H1 (cell line): ENCODE data around the gene CCNI. TPM values are rescaled to one million over a fixed set of nuclear protein-coding genes. Genes with fewer than 3 reads are reported as not detected.

Experiments
- CTCF ChIA-PET: fragments of 300-600 bp; sonication (Branson Sonifier 250); formaldehyde crosslinking; loops from one replicate; lab custom pipeline; 2021; ENCODE audit not compliant: partially characterized antibody; lab: Charles Lee
- POLR2A ChIA-PET: fragments of 300-600 bp; sonication (Branson Sonifier 250); formaldehyde crosslinking; loops from one replicate; lab custom pipeline; 2021; ENCODE audit warnings: inconsistent platforms; ENCODE audit not compliant: partially characterized antibody; lab: Charles Lee
- DNase-seq, 2 experiments: peaks; one replicate each; pipeline versions ENCODE4 v3.0.0 to v3.0.0-alpha.2; 2010 to 2022; ENCODE audit warnings: low spot score in 2 of 2, low read depth in 1 of 2, mixed read lengths in 1 of 2
- FAIRE-seq: peaks from 2 replicates; lab custom pipeline; 2011; peaks lifted over from hg19 to GRCh38; lab: Jason Lieb, UNC
- H2AFZ ChIP-seq: 2 replicates; pipeline ENCODE4 v1.8.1; 2012; ENCODE audit warnings: low read length, inconsistent platforms
- H2AK5ac ChIP-seq: 2 replicates; pipeline ENCODE4 v1.6.1; 2013; ENCODE audit warnings: low read depth, low read length
- H2BK120ac ChIP-seq: replicated peaks from 2 replicates; pipeline ENCODE3; 2013; ENCODE audit warnings: low read depth, low read length, inconsistent platforms
- H2BK12ac ChIP-seq: 2 replicates; pipeline ENCODE4 v1.6.1; 2013; ENCODE audit warnings: low read depth, low read length
- H2BK15ac ChIP-seq: 2 replicates; pipeline ENCODE4 v1.6.1; 2013; ENCODE audit warnings: low read length
- H2BK20ac ChIP-seq: 2 replicates; pipeline ENCODE4 v1.6.1; 2013; ENCODE audit warnings: low read length
- H2BK5ac ChIP-seq: 2 replicates; pipeline ENCODE4 v1.6.1; 2013; ENCODE audit warnings: low read depth, low read length
- H3K14ac ChIP-seq: 2 replicates; pipeline ENCODE4 v1.6.1; 2013; ENCODE audit warnings: inconsistent platforms; ENCODE audit not compliant: insufficient read length
- H3K18ac ChIP-seq: 2 replicates; pipeline ENCODE4 v1.6.1; 2013; ENCODE audit warnings: low read length; ENCODE audit errors: extremely low read depth
- H3K23ac ChIP-seq: 2 replicates; pipeline ENCODE4 v1.6.1; 2013; ENCODE audit warnings: inconsistent platforms; ENCODE audit not compliant: insufficient read length
- H3K23me2 ChIP-seq: 2 replicates; pipeline ENCODE4 v1.6.1; 2013; ENCODE audit warnings: low read depth, low read length
- H3K27ac ChIP-seq: 2 replicates; pipeline ENCODE4 v1.6.1; 2011; ENCODE audit warnings: low read depth, low read length, inconsistent platforms
- H3K27me3 ChIP-seq, 4 experiments: replicated peaks in 1 of 4; 1 replicate in 1 of 4; 2 replicates in 3 of 4; pipeline versions ENCODE4 v1.6.1 to v1.8.1; 2011 to 2013; ENCODE audit warnings: low read length in 3 of 4, mild to moderate bottlenecking in 3 of 4, inconsistent platforms in 2 of 4, mixed read lengths in 2 of 4, moderate library complexity in 1 of 4; ENCODE audit not compliant: control insufficient read depth in 3 of 4, insufficient read depth in 3 of 4; ENCODE audit errors: extremely low read depth in 1 of 4
- H3K36me3 ChIP-seq, 4 experiments: 2 replicates each; pipeline versions ENCODE4 v1.6.1 to v1.8.1; 2011 to 2013; ENCODE audit warnings: mild to moderate bottlenecking in 4 of 4, low read length in 3 of 4, moderate library complexity in 2 of 4, control low read depth in 1 of 4, inconsistent platforms in 1 of 4; ENCODE audit not compliant: insufficient read depth in 4 of 4, control insufficient read depth in 2 of 4
- H3K4ac ChIP-seq: replicated peaks from 2 replicates; pipeline ENCODE3; 2013; ENCODE audit warnings: low read length, low read depth, mixed read lengths, inconsistent platforms; ENCODE audit not compliant: insufficient read length
- H3K4me1 ChIP-seq, 4 experiments: replicated peaks in 1 of 4; 1 replicate in 1 of 4; 2 replicates in 3 of 4; pipeline versions ENCODE4 v1.6.1 to v1.8.1; 2011 to 2013; ENCODE audit warnings: low read length in 3 of 4, inconsistent platforms in 2 of 4, mixed read lengths in 1 of 4; ENCODE audit not compliant: insufficient read depth in 4 of 4, control insufficient read depth in 3 of 4
- H3K4me2 ChIP-seq, 2 experiments: 2 replicates each; pipeline versions ENCODE4 v1.6.1 to v1.8.1; 2011 to 2013; ENCODE audit warnings: low read depth in 2 of 2, low read length in 2 of 2, control low read depth in 1 of 2, inconsistent platforms in 1 of 2, mild to moderate bottlenecking in 1 of 2; ENCODE audit not compliant: insufficient read depth in 1 of 2
- H3K4me3 ChIP-seq, 4 experiments: fragments of 200-600, 300-600 bp in 1 of 4; sonication (generic), shearing (Covaris generic), sonication (Bioruptor Twin) in 1 of 4; 2 replicates each; pipeline versions ENCODE4 v1.5.1 to v1.8.1; 2011 to 2016; ENCODE audit warnings: low read length in 4 of 4, low read depth in 3 of 4, control low read depth in 2 of 4, inconsistent platforms in 2 of 4, mild to moderate bottlenecking in 2 of 4, mixed read lengths in 1 of 4, moderate library complexity in 1 of 4; ENCODE audit not compliant: insufficient read depth in 2 of 4; ENCODE audit errors: extremely low read depth in 1 of 4
- H3K56ac ChIP-seq: replicated peaks from 2 replicates; pipeline ENCODE3; 2013; ENCODE audit warnings: low read depth, mild to moderate bottlenecking, mixed read lengths, low read length, inconsistent platforms; ENCODE audit not compliant: insufficient read length
- H3K79me1 ChIP-seq: 2 replicates; pipeline ENCODE4 v1.6.1; 2013; ENCODE audit warnings: low read depth, low read length, control low read depth
- H3K79me2 ChIP-seq, 2 experiments: 2 replicates each; pipeline versions ENCODE4 v1.6.1 to v1.8.1; 2012 to 2013; ENCODE audit warnings: low read length in 2 of 2, mild to moderate bottlenecking in 2 of 2, inconsistent platforms in 1 of 2; ENCODE audit not compliant: insufficient read depth in 2 of 2, control insufficient read depth in 1 of 2
- H3K9ac ChIP-seq, 4 experiments: replicated peaks in 1 of 4; 1 replicate in 1 of 4; 2 replicates in 3 of 4; pipeline versions ENCODE4 v1.6.1 to v1.8.1; 2011 to 2013; ENCODE audit warnings: low read depth in 3 of 4, low read length in 3 of 4, control low read depth in 2 of 4, mild to moderate bottlenecking in 2 of 4, moderate library complexity in 2 of 4, inconsistent platforms in 1 of 4; ENCODE audit errors: extremely low read depth in 1 of 4
- H3K9me3 ChIP-seq, 2 experiments: 2 replicates each; pipeline versions ENCODE4 v1.6.1 to v1.8.1; 2012 to 2013; ENCODE audit warnings: mild to moderate bottlenecking in 2 of 2, moderate library complexity in 2 of 2, control low read depth in 1 of 2, inconsistent platforms in 1 of 2, low read depth in 1 of 2, low read length in 1 of 2, mixed read lengths in 1 of 2; ENCODE audit not compliant: insufficient read depth in 2 of 2
- H4K20me1 ChIP-seq, 2 experiments: replicated peaks in 1 of 2; 2 replicates each; pipeline versions ENCODE3 to v1.8.1; 2011 to 2013; ENCODE audit warnings: inconsistent platforms in 2 of 2, low read length in 2 of 2, mild to moderate bottlenecking in 1 of 2; ENCODE audit not compliant: insufficient read depth in 2 of 2, control insufficient read depth in 1 of 2
- H4K5ac ChIP-seq: 2 replicates; pipeline ENCODE4 v1.6.1; 2013; ENCODE audit warnings: low read length, low read depth, mixed read lengths, inconsistent platforms; ENCODE audit not compliant: insufficient read length
- H4K8ac ChIP-seq: 2 replicates; pipeline ENCODE4 v1.8.0; 2013; ENCODE audit warnings: mild to moderate bottlenecking, moderate library complexity, low read length, inconsistent platforms; ENCODE audit not compliant: insufficient read depth; ENCODE audit errors: extremely low read depth
- H4K91ac ChIP-seq: replicated peaks from 2 replicates; pipeline ENCODE3; 2013; ENCODE audit warnings: low read length, mixed read lengths, inconsistent platforms; ENCODE audit not compliant: insufficient read length
- CBX8 ChIP-seq: fragments of 300-800, 300-1000 bp; sonication (generic); IDR thresholded peaks from 2 replicates; pipeline ENCODE4 v1.7.1; 2016; ENCODE audit warnings: low read depth, low read length, borderline replicate concordance
- MAX ChIP-seq: IDR thresholded peaks from 2 replicates; pipeline ENCODE4 v1.6.1; 2012; ENCODE audit warnings: inconsistent platforms
- POU5F1 ChIP-seq: IDR thresholded peaks from 2 replicates; pipeline ENCODE4 v1.6.1; 2011; ENCODE audit warnings: low read depth, mild to moderate bottlenecking, low read length, moderate library complexity
- TAF7 ChIP-seq: optimal IDR thresholded peaks from 2 replicates; pipeline ENCODE3; 2011; ENCODE audit warnings: low read depth, mild to moderate bottlenecking, inconsistent platforms, low read length, moderate library complexity, borderline replicate concordance
- WGBS, 2 experiments: shearing (Covaris generic) in 1 of 2; methylation state at CpG; one replicate each; pipeline versions ENCODE4 v1.1.6 to v1.1.7; 2013 to 2015; ENCODE audit warnings: low lambda C conversion rate in 2 of 2, mixed read lengths in 2 of 2, inconsistent platforms in 1 of 2, low coverage in 1 of 2, missing lambda C conversion rate in 1 of 2; ENCODE audit not compliant: insufficient replicate concordance in 2 of 2, insufficient coverage in 1 of 2, insufficient read length in 1 of 2; ENCODE audit errors: extremely low coverage in 1 of 2, missing lambda C conversion rate in 1 of 2; 5-methylcytosine and 5-hydroxymethylcytosine counted together
- polyA plus RNA-seq, 7 experiments: library from polyadenylated mRNA; depleted of rRNA in 3 of 7; stranded (reverse) in 5 of 7; unstranded in 2 of 7; fragments of >200 nt in 5 of 7; fragments of 200-250 nt in 2 of 7; gene quantifications; 1 replicate in 5 of 7; 2 replicates in 1 of 7; 4 replicates in 1 of 7; pipeline versions ENCODE4 v1.2.1 to v1.2.3, GENCODE V29; 2011 to 2013; ENCODE audit warnings: missing spikeins in 2 of 7, mixed read lengths in 2 of 7
- total RNA-seq: library from RNA; stranded (reverse); fragmentation: NEBNext Ultra II Directional; extraction: Animal tissue kit (Norgen Biotek cat#: 25700); gene quantifications from 2 replicates; pipeline ENCODE4 v1.2.1, GENCODE V29; 2021

The CCNI gene
- total and polyA plus RNA-seq, 2 of the 8 experiments (the other 6 are each of a cell fraction or from before 2014, with no cell fraction given) = 97.8 to 234 TPM

GRCh38 chr4:77092975-77093374 lies 17.2 kb upstream of the CCNI start:
- ChIA-PET CTCF (interaction anchor here (1.0 to 6.4 kb wide), 11 partner anchors 11 to 217 kb away, joined by 3 to 73 read pairs (median 4); partner anchors contain the start of gene CCNI), POLR2A (interaction anchor here (1.3 kb wide), 1 partner anchor 17 kb away, joined by 3 read pairs; the partner anchor contains the start of gene CCNI)
- no peaks in the 10 kb centered on the region for H3K79me1 ChIP-seq
- H3K36me3 ChIP-seq = no peaks in the 10 kb centered on the region
- H3K9me3 ChIP-seq = no peaks in the 10 kb centered on the region
- H3K14ac ChIP-seq = no peak overlapping the region
- H3K23me2 ChIP-seq = no peaks in the 10 kb centered on the region
- no peak overlapping the region for H3K4ac ChIP-seq
- H3K27me3 ChIP-seq = no peaks in the 10 kb centered on the region
- no peak overlapping the region for H2BK15ac ChIP-seq
- H2BK12ac ChIP-seq = no peak overlapping the region
- H3K56ac ChIP-seq = no peak overlapping the region
- H3K9ac ChIP-seq = no peak overlapping the region
- no peak overlapping the region for H3K4me2 ChIP-seq
- H2BK5ac ChIP-seq = no peak overlapping the region
- WGBS, 2 experiments = 85% methylated on average over 2 of the region's 2 CpGs; no CpG with 5 or more reads in 1 of the 2 experiments
- TF ChIP-seq POU5F1 = no peak
- no peak for TF ChIP-seq TAF7
- TF ChIP-seq MAX = no peak
- no peak for TF ChIP-seq CBX8
- TF ChIP-seq, all 59 proteins: peak for 0
- H2AFZ ChIP-seq = no peak overlapping the region
- DNase-seq (no peak), FAIRE-seq (no peak)
- H3K23ac ChIP-seq = no peak overlapping the region
- no peaks in the 10 kb centered on the region for H3K79me2 ChIP-seq
- H4K5ac ChIP-seq = no peak overlapping the region
- H3K27ac ChIP-seq = no peak overlapping the region
- no peak overlapping the region for H2BK120ac ChIP-seq
- no peak overlapping the region for H3K18ac ChIP-seq
- H4K8ac ChIP-seq = no peak overlapping the region
- H4K20me1 ChIP-seq = no peaks in the 10 kb centered on the region
- no peak overlapping the region for H3K4me3 ChIP-seq
- no peaks in the 10 kb centered on the region for H3K4me1 ChIP-seq
- H4K91ac ChIP-seq = no peak overlapping the region
- H2BK20ac ChIP-seq = no peak overlapping the region
- H2AK5ac ChIP-seq = no peak overlapping the region
